HepG2 (cell line): ENCODE measurements around the gene METTL1. TPM values are rescaled to one million over a fixed set of nuclear protein-coding genes. Genes with fewer than 3 reads are reported as not detected.

Source experiments
- AFF4 ChIP-seq: sonication (generic); formaldehyde crosslinking; IDR thresholded peaks from 2 replicates; pipeline ENCODE4 v1.4.0; 2020; ENCODE audit warnings: missing genetic modification reagents
- ARNT2 ChIP-seq: sonication (generic); formaldehyde crosslinking; IDR thresholded peaks from 2 replicates; pipeline ENCODE4 v1.8.0; 2022; ENCODE audit warnings: mild to moderate bottlenecking, low read depth, missing genetic modification reagents, moderate library complexity
- GATAD1 ChIP-seq: IDR thresholded peaks from 2 replicates; pipeline ENCODE4 v1.6.1; 2016; ENCODE audit warnings: missing genetic modification reagents, missing compliant biosample characterization
- GATAD2A ChIP-seq: IDR thresholded peaks from 2 replicates; pipeline ENCODE4 v1.6.1; 2016
- MEF2D ChIP-seq: sonication (generic); formaldehyde crosslinking; IDR thresholded peaks from 2 replicates; pipeline ENCODE4 v1.5.1; 2020; ENCODE audit warnings: mild to moderate bottlenecking, missing genetic modification reagents
- PATZ1 ChIP-seq: sonication (generic); formaldehyde crosslinking; IDR thresholded peaks from 2 replicates; pipeline ENCODE4 v1.4.0; 2020; ENCODE audit warnings: missing genetic modification reagents
- SAP130 ChIP-seq: IDR thresholded peaks from 2 replicates; pipeline ENCODE4 v1.6.1; 2016; ENCODE audit warnings: low read depth
- SMYD3 ChIP-seq: sonication (generic); formaldehyde crosslinking; IDR thresholded peaks from 2 replicates; pipeline ENCODE4 v1.8.1; 2023; ENCODE audit warnings: mild to moderate bottlenecking, missing genetic modification reagents
- SRF ChIP-seq: IDR thresholded peaks from 2 replicates; pipeline ENCODE4 v1.6.1; 2011; ENCODE audit warnings: mild to moderate bottlenecking, low read depth, low read length, moderate library complexity
- TARDBP ChIP-seq: sonication (generic); formaldehyde crosslinking; IDR thresholded peaks from 2 replicates; pipeline ENCODE4 v1.8.0; 2022; ENCODE audit warnings: mild to moderate bottlenecking, missing genetic modification reagents
- ZFX ChIP-seq: sonication (generic); formaldehyde crosslinking; IDR thresholded peaks from 2 replicates; pipeline ENCODE4 v1.4.0; 2020; ENCODE audit warnings: mild to moderate bottlenecking, low read depth, missing genetic modification reagents, moderate library complexity
- ZNF761 ChIP-seq: sonication (generic); formaldehyde crosslinking; conservative IDR thresholded peaks from 2 replicates; pipeline ENCODE4 v1.4.0; 2020; ENCODE audit warnings: mild to moderate bottlenecking, missing genetic modification reagents
- ZNF772 ChIP-seq: sonication (generic); formaldehyde crosslinking; IDR thresholded peaks from 2 replicates; pipeline ENCODE4 v1.5.0; 2020; ENCODE audit warnings: mild to moderate bottlenecking, missing genetic modification reagents
- ZNF816 ChIP-seq: sonication (generic); formaldehyde crosslinking; IDR thresholded peaks from 2 replicates; pipeline ENCODE4 v1.8.0; 2022; ENCODE audit warnings: missing genetic modification reagents, mild to moderate bottlenecking, borderline replicate concordance
- ZSCAN29 ChIP-seq: sonication (generic); formaldehyde crosslinking; conservative IDR thresholded peaks from 2 replicates; pipeline ENCODE4 v1.4.0; 2020; ENCODE audit warnings: mild to moderate bottlenecking, missing genetic modification reagents
- polyA plus RNA-seq, 8 experiments: library from polyadenylated mRNA; depleted of rRNA in 3 of 8; stranded (reverse) in 7 of 8; unstranded in 1 of 8; fragments of >200 nt; fragmentation: Illumina TruSeq in 4 of 8; extraction: Trizol in 4 of 8; gene quantifications; 2 replicates each; pipeline versions ENCODE4 v1.2.1 to v1.2.3, GENCODE V29; 2011 to 2016; ENCODE audit warnings: low read depth in 4 of 8, missing spikeins in 1 of 8, mixed read lengths in 1 of 8; ENCODE audit not compliant: insufficient read depth in 1 of 8
- total RNA-seq, 5 experiments: library from RNA; depleted of rRNA; stranded (reverse); fragments of >200 nt; fragmentation: Illumina TruSeq; extraction: Trizol; gene quantifications; 2 replicates each; pipeline ENCODE4 v1.2.3, GENCODE V29; 2016; ENCODE audit warnings: low read depth in 1 of 5
- TF ChIP-seq, protein P1 (sequence below): sonication (generic); formaldehyde crosslinking; IDR thresholded peaks from 2 replicates; pipeline ENCODE4 v1.4.0; 2020; ENCODE audit warnings: missing genetic modification reagents
- TF ChIP-seq, protein P2 (sequence below): sonication (generic); formaldehyde crosslinking; IDR thresholded peaks from 2 replicates; pipeline ENCODE4 v1.8.0; 2022; ENCODE audit warnings: mild to moderate bottlenecking, missing genetic modification reagents, moderate library complexity

METTL1 gene
- total and polyA plus RNA-seq, 2 of the 13 experiments (the other 11 are each of a cell fraction or from before 2014, with no cell fraction given): 34.7 to 36.9 TPM

DNA sequence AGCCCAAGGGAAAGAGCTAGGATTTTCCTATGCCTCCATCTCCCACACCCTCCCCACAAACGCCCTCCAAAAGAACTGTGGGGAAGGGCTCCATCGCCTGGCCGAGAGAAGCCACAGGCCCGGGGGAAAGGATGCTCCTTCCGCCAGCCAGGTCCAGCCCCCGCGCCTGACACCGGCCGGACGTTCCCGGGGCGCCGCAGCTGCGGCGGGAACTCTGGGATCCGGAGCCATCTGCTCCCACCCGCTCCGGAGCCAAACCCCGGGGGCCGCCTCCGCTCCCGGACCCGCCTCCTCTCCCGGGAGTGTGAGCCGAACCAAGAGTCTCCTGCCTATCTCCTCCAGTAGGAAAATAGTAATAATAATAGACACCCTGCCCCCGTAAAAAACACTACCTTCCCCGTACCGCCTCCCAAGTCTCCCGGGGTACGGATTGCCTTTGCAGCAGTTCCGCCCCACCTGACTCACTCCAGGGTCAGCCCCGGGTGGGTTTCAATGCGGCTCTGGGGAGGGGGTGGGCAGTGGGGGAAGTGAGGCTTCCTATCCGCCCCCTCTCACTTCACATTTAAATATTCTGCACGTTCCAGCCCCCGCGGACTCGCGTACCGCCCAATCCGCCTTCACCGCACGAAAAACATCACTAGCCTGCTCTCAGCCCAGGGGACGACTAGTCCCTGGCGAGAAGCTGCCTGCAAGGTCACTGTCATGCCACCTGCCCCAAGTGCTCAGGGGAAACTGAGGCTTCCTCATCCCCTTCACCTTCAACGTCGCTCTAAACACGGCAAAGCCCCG, 35.8 kb downstream of the METTL1 start (continued):
- TF ChIP-seq, protein P1, sequence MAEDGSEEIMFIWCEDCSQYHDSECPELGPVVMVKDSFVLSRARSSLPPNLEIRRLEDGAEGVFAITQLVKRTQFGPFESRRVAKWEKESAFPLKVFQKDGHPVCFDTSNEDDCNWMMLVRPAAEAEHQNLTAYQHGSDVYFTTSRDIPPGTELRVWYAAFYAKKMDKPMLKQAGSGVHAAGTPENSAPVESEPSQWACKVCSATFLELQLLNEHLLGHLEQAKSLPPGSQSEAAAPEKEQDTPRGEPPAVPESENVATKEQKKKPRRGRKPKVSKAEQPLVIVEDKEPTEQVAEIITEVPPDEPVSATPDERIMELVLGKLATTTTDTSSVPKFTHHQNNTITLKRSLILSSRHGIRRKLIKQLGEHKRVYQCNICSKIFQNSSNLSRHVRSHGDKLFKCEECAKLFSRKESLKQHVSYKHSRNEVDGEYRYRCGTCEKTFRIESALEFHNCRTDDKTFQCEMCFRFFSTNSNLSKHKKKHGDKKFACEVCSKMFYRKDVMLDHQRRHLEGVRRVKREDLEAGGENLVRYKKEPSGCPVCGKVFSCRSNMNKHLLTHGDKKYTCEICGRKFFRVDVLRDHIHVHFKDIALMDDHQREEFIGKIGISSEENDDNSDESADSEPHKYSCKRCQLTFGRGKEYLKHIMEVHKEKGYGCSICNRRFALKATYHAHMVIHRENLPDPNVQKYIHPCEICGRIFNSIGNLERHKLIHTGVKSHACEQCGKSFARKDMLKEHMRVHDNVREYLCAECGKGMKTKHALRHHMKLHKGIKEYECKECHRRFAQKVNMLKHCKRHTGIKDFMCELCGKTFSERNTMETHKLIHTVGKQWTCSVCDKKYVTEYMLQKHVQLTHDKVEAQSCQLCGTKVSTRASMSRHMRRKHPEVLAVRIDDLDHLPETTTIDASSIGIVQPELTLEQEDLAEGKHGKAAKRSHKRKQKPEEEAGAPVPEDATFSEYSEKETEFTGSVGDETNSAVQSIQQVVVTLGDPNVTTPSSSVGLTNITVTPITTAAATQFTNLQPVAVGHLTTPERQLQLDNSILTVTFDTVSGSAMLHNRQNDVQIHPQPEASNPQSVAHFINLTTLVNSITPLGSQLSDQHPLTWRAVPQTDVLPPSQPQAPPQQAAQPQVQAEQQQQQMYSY (CRISPR knock-in tag): peak; percentile 75
- TF ChIP-seq SMYD3 (CRISPR knock-in tag): no peak
- TF ChIP-seq GATAD1 (CRISPR knock-in tag): peak; percentile 31; the same call in 1 of the 2 replicates
- TF ChIP-seq MEF2D (CRISPR knock-in tag): no peak
- 0 out of 2 replicates have a peak, but pooled peaks have one; percentile 29 for TF ChIP-seq ZNF761
- TF ChIP-seq ZSCAN29 (CRISPR knock-in tag): no peak
- peak; percentile 17; the same call in 1 of the 2 replicates for TF ChIP-seq ZFX (CRISPR knock-in tag)
- peak; percentile 48; the same call in 1 of the 2 replicates for TF ChIP-seq SAP130 (CRISPR knock-in tag)
- no peak for TF ChIP-seq ARNT2
- 0 out of 2 replicates have a peak, but pooled peaks have one; percentile 45 for TF ChIP-seq ZNF816 (CRISPR knock-in tag)
- no peak for TF ChIP-seq AFF4 (CRISPR knock-in tag)
- TF ChIP-seq TARDBP (CRISPR knock-in tag): no peak
- TF ChIP-seq GATAD2A (CRISPR knock-in tag): peak; percentile 20; the same call in 1 of the 2 replicates
- TF ChIP-seq, protein P2, sequence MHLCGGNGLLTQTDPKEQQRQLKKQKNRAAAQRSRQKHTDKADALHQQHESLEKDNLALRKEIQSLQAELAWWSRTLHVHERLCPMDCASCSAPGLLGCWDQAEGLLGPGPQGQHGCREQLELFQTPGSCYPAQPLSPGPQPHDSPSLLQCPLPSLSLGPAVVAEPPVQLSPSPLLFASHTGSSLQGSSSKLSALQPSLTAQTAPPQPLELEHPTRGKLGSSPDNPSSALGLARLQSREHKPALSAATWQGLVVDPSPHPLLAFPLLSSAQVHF (CRISPR knock-in tag): no peak
- 0 out of 2 replicates have a peak, but pooled peaks have one; percentile 39 for TF ChIP-seq ZNF772 (CRISPR knock-in tag)
- peak; percentile 50 for TF ChIP-seq PATZ1 (CRISPR knock-in tag)
- no peak for TF ChIP-seq SRF
